ENCODE measurements around the gene CAVIN4.

Gene CAVIN4

DNA sequence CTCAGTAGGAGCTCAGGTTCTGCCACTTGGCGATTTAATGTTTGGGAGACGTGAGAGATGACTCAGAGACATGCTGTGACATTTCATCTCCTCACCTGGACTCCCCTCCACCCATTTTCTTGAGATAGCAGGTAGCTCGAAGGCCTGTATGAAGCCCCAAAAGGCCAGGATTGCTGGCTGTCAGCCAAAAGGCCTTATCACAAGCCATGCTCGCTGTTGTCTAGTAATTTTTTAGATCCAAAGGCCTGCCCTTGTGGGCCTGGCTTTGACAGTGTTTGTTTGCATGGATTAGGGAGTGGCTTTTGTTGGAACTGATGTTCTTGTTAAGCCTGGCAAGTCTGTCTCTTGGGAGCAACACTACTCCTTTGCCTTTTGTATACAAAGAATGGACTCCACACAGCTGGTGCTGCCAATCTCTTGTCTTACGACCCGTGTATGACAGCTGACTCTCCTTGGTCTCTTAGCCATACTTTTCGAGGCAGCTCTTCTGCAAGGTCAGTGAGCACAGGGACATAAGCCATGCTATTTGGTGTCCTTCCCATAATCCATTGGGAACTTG, 22.7 kb downstream of the CAVIN4 start:
- Histone ChIP-seq H3K36me3 (no peaks in the 10 kb centered on the region), H3K4me1 (peaks cover 10% of the 10 kb centered on the region), H3K9me3 (no peaks in the 10 kb centered on the region), H3K4me3 (ENCODE audit: low read depth, low read length) (no peak overlapping the region), H3K27me3 (no peaks in the 10 kb centered on the region)
- peak; percentile 38 for DNase-seq
- TF ChIP-seq, protein P1, sequence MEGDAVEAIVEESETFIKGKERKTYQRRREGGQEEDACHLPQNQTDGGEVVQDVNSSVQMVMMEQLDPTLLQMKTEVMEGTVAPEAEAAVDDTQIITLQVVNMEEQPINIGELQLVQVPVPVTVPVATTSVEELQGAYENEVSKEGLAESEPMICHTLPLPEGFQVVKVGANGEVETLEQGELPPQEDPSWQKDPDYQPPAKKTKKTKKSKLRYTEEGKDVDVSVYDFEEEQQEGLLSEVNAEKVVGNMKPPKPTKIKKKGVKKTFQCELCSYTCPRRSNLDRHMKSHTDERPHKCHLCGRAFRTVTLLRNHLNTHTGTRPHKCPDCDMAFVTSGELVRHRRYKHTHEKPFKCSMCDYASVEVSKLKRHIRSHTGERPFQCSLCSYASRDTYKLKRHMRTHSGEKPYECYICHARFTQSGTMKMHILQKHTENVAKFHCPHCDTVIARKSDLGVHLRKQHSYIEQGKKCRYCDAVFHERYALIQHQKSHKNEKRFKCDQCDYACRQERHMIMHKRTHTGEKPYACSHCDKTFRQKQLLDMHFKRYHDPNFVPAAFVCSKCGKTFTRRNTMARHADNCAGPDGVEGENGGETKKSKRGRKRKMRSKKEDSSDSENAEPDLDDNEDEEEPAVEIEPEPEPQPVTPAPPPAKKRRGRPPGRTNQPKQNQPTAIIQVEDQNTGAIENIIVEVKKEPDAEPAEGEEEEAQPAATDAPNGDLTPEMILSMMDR (IDR thresholded peaks at IDR 0.05; ENCODE audit: low read depth, low read length) = no peak

DNA sequence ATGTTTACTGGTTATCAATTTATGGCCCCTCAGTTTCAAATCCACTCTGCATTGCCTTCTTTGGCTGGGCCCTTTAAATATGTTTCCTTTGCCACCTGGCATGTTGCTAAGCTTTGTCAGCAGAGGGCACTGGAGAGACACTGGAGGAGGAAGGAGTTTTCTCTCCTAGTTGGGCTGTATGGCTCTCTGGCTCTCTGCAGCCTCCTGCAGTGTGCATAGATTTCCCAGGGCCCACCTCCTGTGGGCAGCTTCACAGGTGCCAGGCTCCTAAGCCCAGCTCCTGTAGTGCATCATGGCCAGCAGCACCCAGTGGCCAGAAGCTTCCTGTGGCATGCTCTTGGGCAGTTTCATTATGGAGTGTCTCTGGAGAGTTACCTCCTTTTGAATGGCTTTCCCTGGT, 23.3 kb downstream of the CAVIN4 start:
- Histone ChIP-seq H3K9me3 (no peaks in the 10 kb centered on the region), H3K4me3 (ENCODE audit: low read depth, low read length) (no peak overlapping the region), H3K4me1 (peaks cover 10% of the 10 kb centered on the region), H3K36me3 (no peaks in the 10 kb centered on the region), H3K27me3 (no peaks in the 10 kb centered on the region)
- peak; percentile 74 for DNase-seq
- TF ChIP-seq, protein P1 (IDR thresholded peaks at IDR 0.05; ENCODE audit: low read depth, low read length) = peak; percentile 95

DNA sequence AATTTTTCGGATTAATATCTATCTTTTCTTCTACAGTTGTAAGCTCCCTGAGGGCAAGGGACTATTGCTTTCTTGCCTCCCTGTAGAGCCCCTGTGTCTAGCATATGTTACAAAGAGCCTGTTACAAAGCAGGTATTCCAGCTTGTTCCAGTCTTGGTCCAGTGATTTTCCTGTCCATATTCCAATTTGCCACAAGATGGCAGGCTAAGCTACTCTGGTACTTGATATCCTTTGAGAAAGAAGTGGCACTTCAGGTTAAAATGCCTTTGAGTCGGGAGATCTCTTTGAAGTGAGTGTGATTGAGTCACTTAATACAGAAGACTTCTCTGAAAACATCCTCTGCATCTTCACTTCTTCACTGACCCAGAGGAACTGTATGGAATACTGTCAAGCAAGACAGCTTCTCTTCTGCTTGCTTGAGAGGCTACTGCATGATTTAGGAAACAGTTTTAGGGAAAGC, 24.5 kb downstream of the CAVIN4 start:
- peak; percentile 43 for DNase-seq
- Histone ChIP-seq H3K9me3 (no peaks in the 10 kb centered on the region), H3K4me3 (ENCODE audit: low read depth, low read length) (no peak overlapping the region), H3K36me3 (no peaks in the 10 kb centered on the region), H3K4me1 (peaks cover 10% of the 10 kb centered on the region), H3K27me3 (no peaks in the 10 kb centered on the region)
- TF ChIP-seq, protein P1 (IDR thresholded peaks at IDR 0.05; ENCODE audit: low read depth, low read length) = peak; percentile 85

DNA sequence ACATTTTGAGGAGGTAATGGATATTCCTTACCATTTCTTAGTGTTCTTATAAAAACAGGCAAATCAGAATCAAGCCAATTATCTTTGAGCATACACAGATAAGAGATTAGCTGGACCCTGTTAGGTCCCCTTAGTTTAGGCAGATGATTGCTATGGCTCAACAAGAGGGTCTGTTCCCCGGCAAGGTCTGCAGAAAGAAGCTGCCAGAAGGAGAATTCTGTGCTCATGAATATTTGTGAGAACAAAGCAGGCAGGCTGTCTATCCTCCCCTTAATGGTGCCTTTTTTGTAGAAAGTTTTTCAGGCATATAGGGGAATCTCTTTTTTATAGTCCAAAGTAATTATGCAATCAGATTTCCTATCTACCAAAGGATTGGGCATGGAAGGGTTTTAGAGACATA, 27.5 kb downstream of the CAVIN4 start:
- TF ChIP-seq, protein P1 (IDR thresholded peaks at IDR 0.05; ENCODE audit: low read depth, low read length) = no peak
- Histone ChIP-seq H3K36me3 (no peaks in the 10 kb centered on the region), H3K9me3 (no peaks in the 10 kb centered on the region), H3K27me3 (no peaks in the 10 kb centered on the region), H3K4me1 (peaks cover 10% of the 10 kb centered on the region), H3K4me3 (ENCODE audit: low read depth, low read length) (no peak overlapping the region)
- no peak for DNase-seq

DNA sequence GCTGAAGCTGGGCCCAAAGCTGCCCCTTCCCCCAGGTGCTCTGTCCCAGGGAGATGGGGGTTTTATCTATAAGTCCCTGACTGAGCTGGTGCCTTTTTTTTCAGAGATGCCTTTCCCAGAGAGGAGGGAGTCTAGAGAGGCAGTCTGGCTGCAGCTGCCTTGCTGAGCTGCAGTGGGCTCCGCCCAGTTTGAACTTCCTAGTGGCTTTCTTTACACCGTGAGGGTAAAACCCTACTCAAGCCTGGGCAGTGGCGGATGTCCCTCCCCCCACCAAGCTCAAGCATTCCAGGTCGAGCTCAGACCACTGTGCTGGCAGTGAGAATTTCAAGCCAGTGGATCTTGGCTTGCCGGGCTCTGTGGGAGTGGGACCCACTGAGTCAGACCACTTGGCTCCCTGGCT, 41.3 kb downstream of the CAVIN4 start:
- TF ChIP-seq, protein P1 (IDR thresholded peaks at IDR 0.05; ENCODE audit: low read depth, low read length) = no peak
- H3K27me3 ChIP-seq = no peaks in the 10 kb centered on the region
- no peak overlapping the region for H3K4me3 ChIP-seq (ENCODE audit: low read depth, low read length)
- no peak for DNase-seq
- no peaks in the 10 kb centered on the region for H3K36me3 ChIP-seq
- no peaks in the 10 kb centered on the region for H3K4me1 ChIP-seq
- H3K9me3 ChIP-seq = no peaks in the 10 kb centered on the region

DNA sequence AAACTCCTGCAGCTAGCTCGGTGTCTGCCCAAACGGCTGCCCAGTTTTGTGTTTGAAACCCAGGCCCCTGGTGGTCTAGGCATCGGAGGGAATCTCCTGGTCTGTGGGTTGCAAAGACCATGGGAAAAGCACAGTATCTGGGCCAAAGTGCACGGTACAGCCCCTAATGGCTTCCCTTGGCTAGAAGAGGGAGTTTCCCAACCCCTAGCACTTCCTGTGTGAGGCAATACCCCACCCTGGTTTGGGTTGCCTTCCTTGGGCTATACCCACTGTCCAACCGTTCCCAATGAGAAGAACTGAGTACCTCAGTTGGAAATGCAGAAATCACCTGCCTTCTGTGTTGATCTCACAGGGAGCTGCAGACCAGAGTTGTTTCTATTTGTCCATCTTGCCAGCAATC, 41.8 kb downstream of the CAVIN4 start:
- Histone ChIP-seq H3K9me3 (no peaks in the 10 kb centered on the region), H3K4me1 (no peaks in the 10 kb centered on the region), H3K36me3 (no peaks in the 10 kb centered on the region), H3K27me3 (no peaks in the 10 kb centered on the region), H3K4me3 (ENCODE audit: low read depth, low read length) (no peak overlapping the region)
- TF ChIP-seq, protein P1 (IDR thresholded peaks at IDR 0.05; ENCODE audit: low read depth, low read length) = no peak
- DNase-seq = no peak

All from BE2C (cell line).